Measurements from ENCODE around the gene CASP1. TPM values are rescaled to one million over a fixed set of nuclear protein-coding genes. Genes with fewer than 3 reads are reported as not detected.
"Not testable (repeated sequence)": the region's sequence is repeated elsewhere in the genome, so short reads cannot be mapped to it uniquely, and the experiment has no call there.

Gene CASP1
- total RNA-seq, 1 donor from 2014 or later, result not detected

- Mint-ChIP-seq H3K27me3 (no peaks in the 10 kb centered on the region), H3K4me1 (ENCODE audit: low read depth) (peaks cover 9% of the 10 kb centered on the region), H3K9me3 (ENCODE audit: low read depth) (peaks cover 3% of the 10 kb centered on the region), H3K27ac (no peak overlapping the region), H3K36me3 (ENCODE audit: insufficient read depth) (no peaks in the 10 kb centered on the region), H3K4me3 (ENCODE audit: low read depth) (no peak overlapping the region)
- DNase-seq (ENCODE audit: low spot score, unreplicated experiment), result no peak
- no peak for TF ChIP-seq CTCF (IDR thresholded peaks at IDR 0.05; ENCODE audit: unreplicated experiment)
Measured at GRCh38 chr11:105049481-105049880, 14.5 kb upstream of the CASP1 start.

GRCh38 chr11:105046898-105047579 is 12.1 kb upstream of the CASP1 start:
- H3K27ac Mint-ChIP-seq, result no peak overlapping the region

GRCh38 chr11:105045676-105046296 is 10.8 kb upstream of the CASP1 start:
- no peaks in the 10 kb centered on the region for H3K27me3 Mint-ChIP-seq
- no peaks in the 10 kb centered on the region for H3K36me3 Mint-ChIP-seq (ENCODE audit: insufficient read depth)
- H3K4me3 Mint-ChIP-seq (ENCODE audit: low read depth), result no peak overlapping the region

More at GRCh38 chr11:105046898-105047579, 12.1 kb upstream of the CASP1 start:
- Mint-ChIP-seq H3K36me3 (ENCODE audit: insufficient read depth) (no peaks in the 10 kb centered on the region), H3K27me3 (no peaks in the 10 kb centered on the region), H3K4me3 (ENCODE audit: low read depth) (no peak overlapping the region), H3K4me1 (ENCODE audit: low read depth) (peaks cover 7% of the 10 kb centered on the region), H3K9me3 (ENCODE audit: low read depth) (peaks cover 3% of the 10 kb centered on the region)
- no peak for DNase-seq (ENCODE audit: low spot score, unreplicated experiment)
- TF ChIP-seq CTCF (IDR thresholded peaks at IDR 0.05; ENCODE audit: unreplicated experiment), result no peak

GRCh38 chr11:105044557-105045524 is 9.9 kb upstream of the CASP1 start, which contains the start of gene CARD16:
Gene CARD16, minus strand, starts transcription at chr11:105045335. Its CDS starts 38 bp downstream, at chr11:105045297.
- DNase-seq (ENCODE audit: low spot score, unreplicated experiment); H3K9me3 Mint-ChIP-seq (ENCODE audit: low read depth); H3K4me1 Mint-ChIP-seq (ENCODE audit: low read depth); H3K27me3 Mint-ChIP-seq; H3K27ac Mint-ChIP-seq; H3K36me3 Mint-ChIP-seq (ENCODE audit: insufficient read depth); H3K4me3 Mint-ChIP-seq (ENCODE audit: low read depth): not testable (repeated sequence)

More at GRCh38 chr11:105045676-105046296, 10.8 kb upstream of the CASP1 start:
- Mint-ChIP-seq H3K27ac (no peak overlapping the region), H3K4me1 (ENCODE audit: low read depth) (no peaks in the 10 kb centered on the region), H3K9me3 (ENCODE audit: low read depth) (peaks cover 3% of the 10 kb centered on the region)
- DNase-seq (ENCODE audit: low spot score, unreplicated experiment), result no peak
- no peak for TF ChIP-seq CTCF (IDR thresholded peaks at IDR 0.05; ENCODE audit: unreplicated experiment)

GRCh38 chr11:105042178-105042577 is 7.2 kb upstream of the CASP1 start:
- Mint-ChIP-seq H3K4me1 (ENCODE audit: low read depth) (no peaks in the 10 kb centered on the region), H3K27ac (no peak overlapping the region), H3K9me3 (ENCODE audit: low read depth) (peaks cover 3% of the 10 kb centered on the region), H3K27me3 (no peaks in the 10 kb centered on the region), H3K36me3 (ENCODE audit: insufficient read depth) (no peaks in the 10 kb centered on the region), H3K4me3 (ENCODE audit: low read depth) (no peak overlapping the region)
- TF ChIP-seq CTCF (IDR thresholded peaks at IDR 0.05; ENCODE audit: unreplicated experiment), result no peak
- DNase-seq (ENCODE audit: low spot score, unreplicated experiment), result no peak

Measured in progenitor cell of endocrine pancreas (in vitro differentiated cells).